ENCODE results near the gene OR51B4. TPM values are rescaled to one million over a fixed set of nuclear protein-coding genes. Genes with fewer than 3 reads are reported as not detected.
"Not testable (repeated sequence)": the region's sequence is repeated elsewhere in the genome, so short reads cannot be mapped to it uniquely, and the experiment has no call there.

Gene OR51B4
- total RNA-seq, 1 experiment from 2014 or later, result not detected

DNA sequence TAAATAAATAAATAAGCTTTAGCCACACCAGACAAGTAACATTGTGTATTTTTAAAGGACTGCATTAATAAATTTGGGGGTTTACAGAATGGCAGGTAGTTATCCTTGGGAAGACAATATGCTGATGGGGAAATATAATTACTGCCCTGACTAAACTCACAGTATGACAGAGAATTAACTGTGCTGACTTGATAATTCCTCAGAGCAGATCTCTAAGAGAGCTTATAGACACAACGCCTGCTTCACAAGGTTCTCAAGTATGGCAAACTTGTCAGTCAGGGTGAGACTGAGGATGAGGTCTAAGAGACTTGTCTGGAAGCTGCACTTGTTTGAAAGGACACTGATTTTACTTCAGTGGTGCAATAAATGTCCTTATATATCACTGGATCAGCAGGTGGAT is 3.3 kb downstream of the OR51B4 start:
- in situ Hi-C loops (cut with HindIII; ENCODE audit: low sequenced_read_pairs), result no loop called here
- DNase-seq (ENCODE audit: low spot score), result no peak

DNA sequence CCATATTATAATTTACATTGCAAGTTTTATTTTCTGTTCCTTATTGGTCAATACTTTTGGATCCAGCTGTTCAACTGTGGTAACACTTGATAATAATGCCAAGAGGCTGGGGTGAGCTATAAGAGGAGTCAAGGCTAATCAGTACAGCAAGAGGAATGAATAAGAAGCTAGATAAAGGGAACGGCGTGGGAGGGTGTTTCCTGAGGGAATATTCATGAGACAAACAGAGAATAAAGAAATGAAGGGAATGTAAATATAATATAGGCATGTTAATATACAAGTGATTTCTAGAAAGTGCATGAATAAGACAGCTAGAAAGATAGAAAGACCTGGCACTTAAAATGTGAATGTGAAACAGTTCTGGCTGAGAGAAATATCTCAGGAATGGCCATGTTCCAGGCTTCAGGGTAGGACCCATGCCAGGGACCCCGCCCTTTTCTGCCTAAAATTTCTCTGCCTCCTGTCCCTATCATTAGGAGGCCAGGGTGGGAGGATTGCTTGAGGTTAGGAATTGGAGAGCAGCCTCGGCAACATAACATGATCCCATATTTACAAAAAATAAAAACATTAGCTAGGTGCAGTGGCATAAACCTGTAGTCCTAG is 3.9 kb downstream of the OR51B4 start:
- in situ Hi-C loops (cut with HindIII; ENCODE audit: low sequenced_read_pairs), result no loop called here

DNA sequence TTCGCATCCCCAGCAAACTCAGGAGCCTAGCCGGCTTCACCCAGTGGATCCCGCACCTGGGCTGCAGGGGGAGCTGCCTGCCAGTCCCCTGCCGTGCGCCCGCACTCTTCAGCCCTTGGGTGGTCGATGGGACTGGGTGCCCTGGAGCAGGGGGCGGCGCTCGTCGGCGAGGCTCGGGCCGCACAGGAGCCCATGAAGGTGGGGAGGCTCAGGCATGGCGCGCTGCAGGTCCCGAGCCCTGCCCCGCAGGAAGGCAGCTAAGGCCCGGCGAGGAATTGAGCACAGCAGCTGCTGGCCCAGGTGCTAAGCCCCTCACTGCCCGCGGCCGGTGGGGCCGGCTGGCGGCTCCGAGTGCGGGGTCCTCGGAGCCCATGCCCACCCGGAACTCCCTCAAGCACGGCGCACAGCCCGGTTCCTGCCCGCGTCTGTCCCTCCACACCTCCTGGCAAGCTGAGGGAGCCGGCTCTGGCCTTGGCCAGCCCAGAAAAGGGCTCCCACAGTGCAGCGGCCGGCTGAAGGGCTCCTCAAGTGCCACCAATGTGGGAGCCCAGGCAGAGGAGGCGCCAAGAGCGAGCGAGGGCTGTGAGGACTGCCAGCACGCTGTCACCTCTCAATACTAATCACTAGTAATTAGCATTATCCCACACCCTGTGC is 7.3 kb downstream of the OR51B4 start:
- in situ Hi-C loops (cut with HindIII; ENCODE audit: low sequenced_read_pairs); DNase-seq (ENCODE audit: low spot score): not testable (repeated sequence)

More for the DNA sequence above, 3.9 kb downstream of the OR51B4 start:
- no peak for DNase-seq (ENCODE audit: low spot score)

DNA sequence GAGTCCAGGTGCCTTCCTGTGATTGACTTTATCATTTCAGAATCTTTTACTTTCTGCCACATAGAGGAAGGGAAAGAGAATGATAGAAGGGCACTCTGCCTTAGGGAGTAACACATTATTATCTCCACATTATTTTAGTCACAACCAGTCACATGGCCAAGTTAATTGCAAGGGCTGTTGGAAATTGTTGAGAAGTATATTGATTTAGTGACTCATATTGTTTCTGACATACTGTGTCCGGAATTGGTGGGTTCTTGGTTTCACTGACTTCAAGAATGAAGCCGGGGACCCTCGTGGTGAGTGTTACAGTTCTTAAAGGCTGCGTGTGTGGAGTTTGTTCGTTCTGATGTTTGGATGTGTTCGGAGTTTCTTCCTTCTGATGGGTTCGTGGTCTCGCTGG is 8.7 kb downstream of the OR51B4 start:
- no peak for DNase-seq (ENCODE audit: low spot score)
- in situ Hi-C loops (cut with HindIII; ENCODE audit: low sequenced_read_pairs), result no loop called here

DNA sequence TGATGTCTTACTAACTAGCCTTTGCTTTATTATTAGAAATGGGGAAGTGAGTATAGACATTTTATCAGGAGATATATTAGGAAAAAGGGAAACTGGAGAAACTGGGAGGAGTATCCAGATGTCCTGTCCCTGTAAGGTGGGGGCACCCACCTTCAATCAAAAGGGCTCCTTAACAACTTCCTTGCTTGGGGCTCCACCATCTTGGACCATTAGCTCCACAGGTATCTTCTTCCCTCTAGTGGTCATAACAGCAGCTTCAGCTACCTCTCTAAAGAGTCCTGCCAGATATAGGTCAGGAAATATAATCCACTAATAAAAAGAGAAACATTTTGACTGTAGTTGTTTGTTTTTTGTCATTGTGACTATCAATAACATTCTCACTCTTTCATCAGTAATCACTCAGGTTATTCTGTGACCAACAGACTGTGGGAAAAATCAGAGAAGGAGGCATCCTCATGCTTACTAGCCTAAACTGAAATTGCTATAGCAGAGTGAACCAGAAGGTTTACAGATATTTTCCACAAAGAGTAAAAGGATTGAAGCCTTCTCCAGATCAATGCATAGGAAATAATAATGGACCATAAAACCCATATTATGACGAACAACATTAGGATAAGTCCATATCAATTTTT is 10.4 kb downstream of the OR51B4 start:
- no peak for DNase-seq (ENCODE audit: low spot score)
- in situ Hi-C loops (cut with HindIII; ENCODE audit: low sequenced_read_pairs), result no loop called here

DNA sequence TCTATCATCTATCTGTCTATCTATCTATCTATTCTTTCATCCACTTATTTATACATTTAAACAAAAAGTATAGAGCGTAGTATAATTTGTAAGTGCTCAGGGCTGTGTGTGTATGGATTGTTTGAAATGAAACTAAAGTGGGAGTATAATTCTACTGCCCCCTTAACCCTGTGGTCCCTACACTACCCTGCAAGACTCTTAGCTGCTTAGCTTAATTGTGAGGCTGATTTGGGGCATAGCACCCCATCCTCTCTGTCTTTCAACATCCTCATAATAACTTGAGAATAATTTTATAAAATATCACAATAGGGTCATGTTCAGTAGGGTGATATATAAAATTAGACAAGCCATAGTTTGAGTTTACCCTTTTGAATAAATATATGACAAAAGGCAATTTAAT is 11.6 kb downstream of the OR51B4 start:
- no peak for DNase-seq (ENCODE audit: low spot score)
- in situ Hi-C loops (cut with HindIII; ENCODE audit: low sequenced_read_pairs), result no loop called here

DNA sequence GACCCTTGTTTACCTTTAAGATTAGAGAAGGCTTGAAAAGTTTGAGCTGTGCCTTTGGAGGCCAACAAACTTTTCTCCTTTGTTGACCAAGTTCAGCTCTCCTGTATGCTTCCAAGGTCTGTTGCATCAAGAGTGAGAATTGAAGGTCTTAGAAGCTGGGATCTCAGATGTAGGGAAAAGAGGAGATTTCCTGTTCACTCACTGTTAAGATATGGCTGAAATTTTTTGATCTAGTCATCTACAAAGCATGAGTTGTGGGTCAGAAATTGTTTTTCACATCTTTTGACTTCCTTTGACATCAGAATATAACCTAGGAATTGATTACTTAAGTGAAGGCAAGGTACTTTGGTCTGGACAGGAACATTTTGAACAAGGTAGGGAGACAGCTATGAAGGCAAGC is 12.1 kb downstream of the OR51B4 start:
- DNase-seq (ENCODE audit: low spot score), result no peak
- in situ Hi-C loops (cut with HindIII; ENCODE audit: low sequenced_read_pairs), result no loop called here

DNA sequence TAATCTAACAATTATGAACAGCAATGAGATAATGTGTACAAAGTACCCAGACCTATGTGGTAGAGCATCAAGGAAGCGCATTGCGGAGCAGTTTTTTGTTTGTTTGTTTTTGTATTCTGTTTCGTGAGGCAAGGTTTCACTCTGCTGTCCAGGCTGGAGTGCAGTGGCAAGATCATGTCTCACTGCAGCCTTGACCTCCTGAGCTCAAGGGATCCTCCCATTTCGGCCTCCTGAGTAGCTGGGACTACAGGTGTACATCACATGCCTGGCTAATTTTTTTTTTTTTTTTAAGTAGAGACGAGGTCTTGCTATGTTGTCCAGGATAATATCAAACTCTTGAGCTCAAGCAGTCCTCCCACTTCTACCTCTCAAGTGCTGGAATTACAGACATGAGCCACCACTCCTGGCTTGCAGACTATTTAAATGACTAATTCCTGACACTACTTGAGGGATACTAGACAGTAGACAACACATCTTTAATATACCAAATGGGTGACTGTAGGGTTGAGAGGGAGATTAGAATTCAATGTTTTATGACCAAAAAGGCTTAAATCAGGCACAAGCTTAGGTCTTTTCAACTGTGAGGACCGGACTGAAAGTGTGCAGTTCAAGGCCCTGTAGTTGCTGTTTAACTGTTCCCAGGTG is 12.7 kb downstream of the OR51B4 start:
- DNase-seq (ENCODE audit: low spot score), result no peak
- in situ Hi-C loops (cut with HindIII; ENCODE audit: low sequenced_read_pairs), result no loop called here

DNA sequence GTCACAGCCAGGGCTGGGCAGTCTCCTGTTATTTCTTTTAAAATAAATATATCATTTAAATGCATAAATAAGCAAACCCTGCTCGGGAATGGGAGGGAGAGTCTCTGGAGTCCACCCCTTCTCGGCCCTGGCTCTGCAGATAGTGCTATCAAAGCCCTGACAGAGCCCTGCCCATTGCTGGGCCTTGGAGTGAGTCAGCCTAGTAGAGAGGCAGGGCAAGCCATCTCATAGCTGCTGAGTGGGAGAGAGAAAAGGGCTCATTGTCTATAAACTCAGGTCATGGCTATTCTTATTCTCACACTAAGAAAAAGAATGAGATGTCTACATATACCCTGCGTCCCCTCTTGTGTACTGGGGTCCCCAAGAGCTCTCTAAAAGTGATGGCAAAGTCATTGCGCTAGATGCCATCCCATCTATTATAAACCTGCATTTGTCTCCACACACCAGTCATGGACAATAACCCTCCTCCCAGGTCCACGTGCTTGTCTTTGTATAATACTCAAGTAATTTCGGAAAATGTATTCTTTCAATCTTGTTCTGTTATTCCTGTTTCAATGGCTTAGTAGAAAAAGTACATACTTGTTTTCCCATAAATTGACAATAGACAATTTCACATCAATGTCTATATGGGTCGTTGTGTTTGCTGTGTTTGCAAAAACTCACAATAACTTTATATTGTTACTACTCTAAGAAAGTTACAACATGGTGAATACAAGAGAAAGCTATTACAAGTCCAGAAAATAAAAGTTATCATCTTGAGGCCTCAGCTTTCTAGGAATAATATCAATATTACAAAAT is 13.4 kb downstream of the OR51B4 start:
- no peak for DNase-seq (ENCODE audit: low spot score)
- in situ Hi-C loops (cut with HindIII; ENCODE audit: low sequenced_read_pairs), result no loop called here

DNA sequence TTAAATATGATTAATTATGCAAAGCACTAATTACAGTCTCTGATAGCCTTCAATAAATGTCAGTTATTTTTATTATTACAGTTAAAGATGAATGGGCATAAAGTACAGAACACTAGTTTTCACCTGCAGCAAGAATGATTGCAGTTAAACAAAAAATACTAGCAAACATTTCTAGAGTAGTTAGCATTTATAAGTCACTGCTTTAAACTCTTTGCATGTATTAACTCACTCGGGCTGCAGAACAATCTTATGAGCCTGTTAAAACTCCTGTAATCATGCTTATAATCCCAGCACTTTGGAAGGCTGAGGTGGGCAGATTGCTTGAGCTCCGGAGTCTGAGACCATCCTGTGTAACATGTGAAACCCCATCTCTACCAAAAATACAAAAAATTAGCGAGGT is 14.8 kb downstream of the OR51B4 start:
- in situ Hi-C loops (cut with HindIII; ENCODE audit: low sequenced_read_pairs), result no loop called here
- DNase-seq (ENCODE audit: low spot score), result no peak

DNA sequence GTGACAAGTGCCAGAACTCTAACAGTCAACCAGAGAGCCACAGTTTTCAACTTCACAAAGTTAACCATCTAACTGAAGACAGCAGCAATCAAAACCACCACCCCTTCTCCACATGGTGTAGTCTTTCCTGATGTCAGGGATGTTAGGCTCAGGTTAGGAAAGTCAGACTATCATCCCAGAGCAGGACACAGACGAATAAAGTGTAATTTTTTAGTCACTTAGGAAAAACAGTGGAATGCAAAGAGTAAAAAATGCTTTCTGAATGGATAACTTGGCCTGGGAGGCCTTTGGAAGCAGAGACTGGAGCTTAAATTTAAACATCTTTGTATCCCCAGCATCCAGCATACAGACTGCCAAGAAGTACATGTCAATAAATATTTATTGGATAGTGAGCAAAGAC is 15.4 kb downstream of the OR51B4 start:
- DNase-seq (ENCODE audit: low spot score), result no peak
- in situ Hi-C loops (cut with HindIII; ENCODE audit: low sequenced_read_pairs), result no loop called here

DNA sequence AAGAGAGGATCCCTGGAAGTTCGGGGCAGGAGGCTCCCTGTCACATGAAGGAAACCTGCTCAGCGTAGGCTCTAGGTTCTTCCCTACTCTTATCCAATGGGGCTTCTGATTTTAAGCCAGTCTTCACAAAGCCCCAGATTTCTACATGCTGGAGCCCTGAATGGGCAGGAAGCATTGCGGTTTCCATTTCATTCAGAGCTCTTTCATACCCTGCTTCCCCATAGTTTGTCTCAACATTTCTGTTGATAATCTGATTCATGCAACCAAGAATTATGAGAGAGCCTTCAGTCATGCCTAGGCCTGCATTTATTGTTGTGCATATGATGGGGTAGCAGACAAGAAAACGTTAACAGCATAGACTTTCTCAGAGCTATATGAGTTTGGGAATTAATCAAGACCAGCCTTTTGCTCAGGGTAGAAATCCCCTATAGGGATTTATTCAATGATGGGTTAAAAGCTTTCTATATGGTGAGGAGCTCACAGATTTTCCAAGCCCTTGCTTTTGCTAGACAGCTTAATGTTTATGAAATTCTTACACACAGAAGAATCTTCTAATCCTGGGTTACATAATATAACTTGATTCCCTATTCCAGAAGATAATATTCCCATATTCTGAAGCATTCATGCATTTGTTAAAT is 15.9 kb downstream of the OR51B4 start:
- in situ Hi-C loops (cut with HindIII; ENCODE audit: low sequenced_read_pairs), result no loop called here
- DNase-seq (ENCODE audit: low spot score), result no peak

DNA sequence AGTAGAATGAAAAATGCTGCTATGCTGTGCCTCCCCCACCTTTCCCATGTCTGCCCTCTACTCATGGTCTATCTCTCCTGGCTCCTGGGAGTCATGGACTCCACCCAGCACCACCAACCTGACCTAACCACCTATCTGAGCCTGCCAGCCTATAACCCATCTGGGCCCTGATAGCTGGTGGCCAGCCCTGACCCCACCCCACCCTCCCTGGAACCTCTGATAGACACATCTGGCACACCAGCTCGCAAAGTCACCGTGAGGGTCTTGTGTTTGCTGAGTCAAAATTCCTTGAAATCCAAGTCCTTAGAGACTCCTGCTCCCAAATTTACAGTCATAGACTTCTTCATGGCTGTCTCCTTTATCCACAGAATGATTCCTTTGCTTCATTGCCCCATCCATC is 17.1 kb downstream of the OR51B4 start:
- in situ Hi-C loops (cut with HindIII; ENCODE audit: low sequenced_read_pairs), result no loop called here
- DNase-seq (ENCODE audit: low spot score), result no peak

DNA sequence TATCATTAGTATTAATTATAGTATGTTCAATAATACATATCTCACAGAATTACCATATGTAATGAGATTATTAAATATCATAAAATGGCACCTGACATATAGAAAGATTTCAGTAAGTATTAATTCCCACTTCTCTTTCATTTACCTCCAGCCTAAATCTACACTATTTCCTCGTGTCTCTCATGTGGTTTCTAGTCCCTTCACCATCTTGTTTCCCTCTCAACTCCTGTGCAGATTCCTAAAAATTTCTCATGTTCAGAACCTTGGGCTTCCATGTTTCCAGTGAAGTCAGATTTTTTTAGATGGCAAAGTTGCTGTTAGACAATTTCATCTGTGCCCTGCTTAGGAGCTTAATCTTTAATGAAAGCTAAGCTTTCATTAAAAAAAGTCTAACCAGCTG is 17.9 kb downstream of the OR51B4 start:
- in situ Hi-C loops (cut with HindIII; ENCODE audit: low sequenced_read_pairs), result no loop called here

DNA sequence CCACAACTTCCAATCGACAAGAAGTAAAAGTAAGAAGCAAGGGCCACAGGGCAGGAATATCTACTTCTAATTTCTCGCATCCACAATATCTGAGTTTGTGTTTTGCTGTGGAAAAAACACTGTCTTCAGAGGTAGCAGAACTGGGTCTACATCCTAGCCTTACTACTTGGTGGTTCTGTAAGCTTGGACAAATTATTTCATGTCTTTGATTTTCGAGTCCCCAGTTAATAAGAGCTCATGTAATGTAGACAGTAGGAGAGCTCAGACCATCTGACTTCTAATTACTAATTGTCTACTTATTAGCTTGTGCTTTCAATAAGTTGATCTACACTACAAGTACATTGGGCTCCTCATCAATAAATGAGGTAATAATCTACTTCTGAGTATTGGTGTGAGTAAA is 18.7 kb downstream of the OR51B4 start:
- in situ Hi-C loops (cut with HindIII; ENCODE audit: low sequenced_read_pairs), result no loop called here
- no peak for DNase-seq (ENCODE audit: low spot score)

More for the DNA sequence above, 17.9 kb downstream of the OR51B4 start:
- no peak for DNase-seq (ENCODE audit: low spot score)

DNA sequence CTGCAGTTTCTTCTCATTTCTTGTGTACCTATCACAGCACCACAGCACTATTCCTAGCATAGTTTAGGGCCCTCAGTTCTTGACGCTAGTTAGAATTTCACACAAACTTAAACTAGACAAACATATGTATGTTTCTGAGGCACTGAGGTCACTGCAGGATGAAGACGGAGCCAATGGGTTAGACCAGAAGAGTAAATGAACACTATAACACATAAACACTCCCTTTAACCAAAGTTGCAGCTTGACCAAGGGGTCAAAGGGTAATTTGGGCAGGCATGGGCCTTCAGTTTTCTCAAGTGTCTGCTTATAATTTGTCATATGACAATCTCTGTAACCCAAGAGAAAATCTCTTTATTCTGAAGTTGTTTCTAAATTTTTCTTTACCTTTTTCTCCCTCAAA is 19.1 kb downstream of the OR51B4 start:
- no peak for DNase-seq (ENCODE audit: low spot score)

DNA sequence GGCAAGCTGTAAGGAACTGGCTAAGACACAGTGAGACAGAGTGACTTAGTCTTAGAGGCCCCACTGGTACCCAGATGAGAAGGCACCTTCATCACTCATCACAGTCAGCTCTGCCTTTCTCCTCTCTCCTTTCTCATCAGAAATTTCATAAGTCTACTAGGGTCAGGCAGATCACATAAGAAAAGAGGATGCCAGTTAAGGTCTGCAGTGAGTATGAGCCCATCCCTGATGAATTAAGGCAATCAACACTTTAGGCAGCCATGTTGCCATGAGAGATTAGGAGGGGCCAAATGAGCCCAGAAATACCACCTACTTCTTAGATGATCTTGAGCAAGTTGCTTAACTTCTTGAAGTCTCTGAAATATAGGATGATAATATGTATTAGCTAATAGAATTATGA is 20.1 kb downstream of the OR51B4 start:
- in situ Hi-C loops (cut with HindIII; ENCODE audit: low sequenced_read_pairs), result no loop called here

More for the DNA sequence above, 19.1 kb downstream of the OR51B4 start:
- in situ Hi-C loops (cut with HindIII; ENCODE audit: low sequenced_read_pairs), result no loop called here

DNA sequence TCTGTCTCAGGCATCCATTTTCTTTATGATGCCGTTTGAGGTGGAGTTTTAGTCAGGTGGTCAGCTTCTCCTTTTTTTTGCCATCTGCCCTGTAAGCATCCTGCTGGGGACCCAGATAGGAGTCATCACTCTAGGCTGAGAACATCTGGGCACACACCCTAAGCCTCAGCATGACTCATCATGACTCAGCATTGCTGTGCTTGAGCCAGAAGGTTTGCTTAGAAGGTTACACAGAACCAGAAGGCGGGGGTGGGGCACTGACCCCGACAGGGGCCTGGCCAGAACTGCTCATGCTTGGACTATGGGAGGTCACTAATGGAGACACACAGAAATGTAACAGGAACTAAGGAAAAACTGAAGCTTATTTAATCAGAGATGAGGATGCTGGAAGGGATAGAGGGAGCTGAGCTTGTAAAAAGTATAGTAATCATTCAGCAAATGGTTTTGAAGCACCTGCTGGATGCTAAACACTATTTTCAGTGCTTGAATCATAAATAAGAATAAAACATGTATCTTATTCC is 21.1 kb downstream of the OR51B4 start:
- in situ Hi-C loops (cut with HindIII; ENCODE audit: low sequenced_read_pairs), result no loop called here
- DNase-seq (ENCODE audit: low spot score), result no peak

More for the DNA sequence above, 20.1 kb downstream of the OR51B4 start:
- DNase-seq (ENCODE audit: low spot score), result no peak

Measured in G401 (cell line).